ENCODE measurements around the gene TAS2R16. TPM values are rescaled to one million over a fixed set of nuclear protein-coding genes. Genes with fewer than 3 reads are reported as not detected.

The TAS2R16 gene
- total RNA-seq, 1 experiment from 2014 or later, result not detected

DNA sequence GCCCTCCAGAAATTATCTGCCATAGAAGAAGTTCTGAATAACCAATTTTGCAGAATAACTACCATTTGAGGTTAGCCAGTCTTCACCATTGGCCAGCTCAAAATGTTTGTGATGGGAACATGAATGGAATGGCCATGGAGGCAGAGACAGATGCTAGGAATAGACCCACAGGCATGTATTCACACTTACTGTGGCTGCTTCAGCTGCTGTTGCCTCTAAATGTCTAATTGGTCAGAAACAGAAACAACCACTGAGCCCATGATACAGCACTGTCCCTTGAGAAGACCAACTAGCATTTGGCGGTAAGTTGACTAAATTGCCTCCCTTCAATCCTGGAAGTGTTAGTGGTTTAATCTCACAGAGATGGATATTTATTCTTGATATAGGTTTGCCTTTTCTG, 38.6 kb upstream of the TAS2R16 start:
- H3K4me1 Mint-ChIP-seq (ENCODE audit: low read depth, unreplicated experiment), result no peaks in the 10 kb centered on the region
- H3K9me3 Mint-ChIP-seq (ENCODE audit: low read depth, unreplicated experiment), result peaks cover 3% of the 10 kb centered on the region
- no peak for TF ChIP-seq CTCF (IDR thresholded peaks at IDR 0.05; ENCODE audit: unreplicated experiment)
- BruUV-seq (replicated peaks), result no TSS peak
- CTCF ChIA-PET, result no interaction called here
- H3K27ac Mint-ChIP-seq (ENCODE audit: unreplicated experiment), result no peak overlapping the region
- H3K27me3 Mint-ChIP-seq (ENCODE audit: unreplicated experiment), result no peaks in the 10 kb centered on the region
- intact Hi-C loops (cut with micrococcal nuclease; ENCODE audit: unreplicated experiment), result no loop called here
- H3K4me3 Mint-ChIP-seq (ENCODE audit: low read depth, unreplicated experiment), result no peak overlapping the region
- DNase-seq, result no peak
- no peaks in the 10 kb centered on the region for H3K36me3 Mint-ChIP-seq (ENCODE audit: insufficient read depth, unreplicated experiment)

DNA sequence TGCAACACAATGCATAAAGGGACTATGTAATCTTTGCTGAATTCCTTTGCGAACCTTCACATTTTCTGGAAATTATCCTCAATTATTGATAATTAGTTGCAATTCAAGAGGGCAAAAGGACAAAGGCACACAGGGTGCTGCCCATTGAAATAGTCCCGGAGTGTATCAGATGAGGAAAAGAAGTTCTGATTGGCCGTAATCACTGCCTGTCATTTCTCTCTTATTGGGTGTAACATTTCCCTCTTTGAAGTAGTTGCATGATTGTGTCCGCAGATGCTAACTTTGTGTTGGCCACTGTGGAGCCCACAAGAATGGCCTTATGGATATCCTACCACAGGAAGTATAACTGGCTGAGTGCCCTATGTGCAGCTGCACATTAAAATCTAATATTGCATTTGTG, 35.1 kb upstream of the TAS2R16 start:
- Mint-ChIP-seq H3K36me3 (ENCODE audit: insufficient read depth, unreplicated experiment) (no peaks in the 10 kb centered on the region), H3K4me1 (ENCODE audit: low read depth, unreplicated experiment) (no peaks in the 10 kb centered on the region), H3K27ac (ENCODE audit: unreplicated experiment) (no peak overlapping the region), H3K4me3 (ENCODE audit: low read depth, unreplicated experiment) (no peak overlapping the region), H3K27me3 (ENCODE audit: unreplicated experiment) (no peaks in the 10 kb centered on the region), H3K9me3 (ENCODE audit: low read depth, unreplicated experiment) (no peaks in the 10 kb centered on the region)
- intact Hi-C loops (cut with micrococcal nuclease; ENCODE audit: unreplicated experiment), result no loop called here
- CTCF ChIA-PET, result no interaction called here
- no peak for DNase-seq
- no peak for TF ChIP-seq CTCF (IDR thresholded peaks at IDR 0.05; ENCODE audit: unreplicated experiment)
- no TSS peak for BruUV-seq (replicated peaks)

DNA sequence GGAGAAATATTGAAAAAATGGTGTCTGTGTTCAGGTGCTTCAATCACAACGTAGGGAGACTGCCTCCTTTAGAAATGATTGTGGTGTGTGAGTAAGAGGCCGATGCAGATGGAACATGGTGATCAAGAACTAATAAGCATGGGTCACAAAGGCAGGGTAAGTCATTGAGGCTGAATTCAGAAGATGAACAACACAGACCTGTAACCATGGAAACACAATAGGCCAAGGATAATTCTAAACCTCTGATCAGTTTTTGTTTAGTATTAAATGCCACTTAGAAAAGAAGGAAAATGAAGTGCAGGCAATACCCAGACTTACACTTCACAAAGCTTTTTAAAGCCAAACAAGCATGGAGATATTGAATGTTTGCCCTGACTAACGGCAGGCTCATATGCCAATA, 32.8 kb upstream of the TAS2R16 start:
- intact Hi-C loops (cut with micrococcal nuclease; ENCODE audit: unreplicated experiment), result no loop called here
- Mint-ChIP-seq H3K4me3 (ENCODE audit: low read depth, unreplicated experiment) (no peak overlapping the region), H3K4me1 (ENCODE audit: low read depth, unreplicated experiment) (no peaks in the 10 kb centered on the region), H3K27me3 (ENCODE audit: unreplicated experiment) (no peaks in the 10 kb centered on the region), H3K36me3 (ENCODE audit: insufficient read depth, unreplicated experiment) (no peaks in the 10 kb centered on the region), H3K9me3 (ENCODE audit: low read depth, unreplicated experiment) (no peaks in the 10 kb centered on the region), H3K27ac (ENCODE audit: unreplicated experiment) (no peak overlapping the region)
- no TSS peak for BruUV-seq (replicated peaks)
- DNase-seq, result no peak
- CTCF ChIA-PET, result no interaction called here
- TF ChIP-seq CTCF (IDR thresholded peaks at IDR 0.05; ENCODE audit: unreplicated experiment), result no peak

- Mint-ChIP-seq H3K4me1 (ENCODE audit: low read depth, unreplicated experiment) (no peaks in the 10 kb centered on the region), H3K4me3 (ENCODE audit: low read depth, unreplicated experiment) (no peak overlapping the region), H3K9me3 (ENCODE audit: low read depth, unreplicated experiment) (no peaks in the 10 kb centered on the region), H3K27me3 (ENCODE audit: unreplicated experiment) (no peaks in the 10 kb centered on the region), H3K36me3 (ENCODE audit: insufficient read depth, unreplicated experiment) (no peaks in the 10 kb centered on the region), H3K27ac (ENCODE audit: unreplicated experiment) (no peak overlapping the region)
- TF ChIP-seq CTCF (IDR thresholded peaks at IDR 0.05; ENCODE audit: unreplicated experiment), result no peak
- DNase-seq, result no peak
- CTCF ChIA-PET, result no interaction called here
- intact Hi-C loops (cut with micrococcal nuclease; ENCODE audit: unreplicated experiment), result no loop called here
- BruUV-seq (replicated peaks), result no TSS peak
Measured at GRCh38 chr7:123026251-123026650, 30.8 kb upstream of the TAS2R16 start.

Measured in Calu3 (cell line).